Measurements from ENCODE around the gene AMMECR1.
"Not testable (repeated sequence)": the region's sequence is repeated elsewhere in the genome, so short reads cannot be mapped to it uniquely, and the experiment has no call there.

The AMMECR1 gene

GRCh38 chrX:110251526-110251925 is 66.4 kb downstream of the AMMECR1 start:
- DNase-seq (ENCODE audit: extremely low read depth, low read depth): no peak
- H3K4me3 ChIP-seq (replicated peaks; ENCODE audit: low read depth, low read length): no peak overlapping the region
- no peak for TF ChIP-seq CTCF (IDR thresholded peaks at IDR 0.05; ENCODE audit: low read depth, low read length, missing control alignments)

DNA sequence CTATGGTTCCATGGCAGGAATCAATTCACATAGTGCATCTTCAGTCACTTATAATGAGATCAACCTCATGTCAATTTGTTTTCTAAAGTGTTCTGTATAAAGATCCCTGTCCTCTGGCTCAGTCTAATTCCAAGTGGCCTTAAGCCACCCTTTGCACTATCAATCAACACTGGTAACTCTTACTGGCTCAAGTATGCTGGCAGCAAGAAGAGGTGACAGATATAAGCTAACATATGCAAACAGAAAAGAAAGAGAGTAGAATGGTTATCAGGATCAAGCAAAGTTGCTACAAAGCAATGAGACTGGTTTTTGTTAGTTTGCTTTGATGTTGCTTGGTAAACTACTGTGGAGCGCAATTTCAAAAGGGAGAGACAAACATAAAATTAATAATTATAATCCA is 67.0 kb downstream of the AMMECR1 start:
- no peak overlapping the region for H3K4me3 ChIP-seq (replicated peaks; ENCODE audit: low read depth, low read length)
- TF ChIP-seq CTCF (IDR thresholded peaks at IDR 0.05; ENCODE audit: low read depth, low read length, missing control alignments): no peak
- no peak for DNase-seq (ENCODE audit: extremely low read depth, low read depth)

- no peak for TF ChIP-seq CTCF (IDR thresholded peaks at IDR 0.05; ENCODE audit: low read depth, low read length, missing control alignments)
- no peak overlapping the region for H3K4me3 ChIP-seq (replicated peaks; ENCODE audit: low read depth, low read length)
- no peak for DNase-seq (ENCODE audit: extremely low read depth, low read depth)
Observed at GRCh38 chrX:110248578-110248977, 69.3 kb downstream of the AMMECR1 start.

DNA sequence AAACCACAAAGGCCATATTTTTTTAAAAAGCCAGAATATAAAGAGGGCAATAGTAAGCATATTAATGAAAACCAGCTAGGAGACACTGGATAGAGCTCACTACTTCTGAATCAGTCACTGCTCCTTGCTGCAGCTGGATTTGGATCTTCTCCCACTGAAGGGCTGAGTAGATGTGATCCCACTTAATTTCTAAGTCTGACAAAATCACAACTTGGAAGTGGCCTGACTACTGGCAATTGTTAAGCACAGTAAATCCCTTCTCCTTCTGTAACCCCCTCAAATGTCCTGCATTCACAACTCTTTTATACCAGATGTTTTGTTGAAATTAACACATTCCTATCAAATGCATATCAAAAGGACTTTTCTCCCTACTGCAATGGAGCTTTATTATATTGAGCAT is 72.9 kb downstream of the AMMECR1 start:
- no peak for TF ChIP-seq CTCF (IDR thresholded peaks at IDR 0.05; ENCODE audit: low read depth, low read length, missing control alignments)
- no peak for DNase-seq (ENCODE audit: extremely low read depth, low read depth)
- H3K4me3 ChIP-seq (replicated peaks; ENCODE audit: low read depth, low read length): no peak overlapping the region

DNA sequence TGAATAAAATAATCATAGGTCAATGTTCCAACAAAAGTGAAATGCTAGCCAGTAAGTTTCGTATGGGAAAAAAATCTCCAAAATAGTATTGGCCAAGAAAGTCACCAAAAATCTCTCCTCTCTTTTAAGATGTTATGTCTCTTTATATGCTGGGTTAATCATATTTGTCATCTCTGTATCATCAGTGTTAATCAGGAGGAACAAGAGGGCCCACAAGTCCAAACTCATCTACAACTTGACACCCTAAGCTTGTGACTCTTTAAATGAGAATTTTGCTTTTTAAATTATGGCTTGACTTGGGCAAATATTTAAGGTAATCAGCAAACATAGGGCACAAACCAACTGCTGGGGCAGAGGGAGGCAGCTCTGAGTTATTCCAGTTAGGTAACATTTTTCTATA is 75.5 kb downstream of the AMMECR1 start:
- no peak for DNase-seq (ENCODE audit: extremely low read depth, low read depth)
- TF ChIP-seq CTCF (IDR thresholded peaks at IDR 0.05; ENCODE audit: low read depth, low read length, missing control alignments): no peak
- H3K4me3 ChIP-seq (replicated peaks; ENCODE audit: low read depth, low read length): no peak overlapping the region

GRCh38 chrX:110241816-110242215 is 76.1 kb downstream of the AMMECR1 start:
- TF ChIP-seq CTCF (IDR thresholded peaks at IDR 0.05; ENCODE audit: low read depth, low read length, missing control alignments): no peak
- no peak for DNase-seq (ENCODE audit: extremely low read depth, low read depth)

DNA sequence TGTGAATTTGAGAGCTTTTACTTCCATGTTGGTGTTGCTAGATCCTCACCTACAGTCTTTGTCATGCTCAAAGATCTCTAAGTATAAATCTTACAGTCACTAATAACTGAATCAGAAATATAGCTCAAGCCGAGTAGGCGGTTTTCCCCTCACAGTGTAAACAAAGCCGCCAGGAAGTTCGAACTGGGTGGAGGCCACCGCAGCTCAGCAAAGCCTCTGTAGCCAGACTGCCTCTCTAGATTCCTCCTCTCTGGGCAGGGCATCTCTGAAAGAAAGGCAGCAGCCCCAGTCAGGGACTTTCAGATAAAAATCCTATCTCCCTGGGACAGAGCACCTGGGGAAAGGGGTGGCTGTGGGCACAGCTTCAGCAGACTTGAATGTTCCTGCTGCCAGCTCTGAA is 79.6 kb downstream of the AMMECR1 start:
- not testable (repeated sequence) for DNase-seq (ENCODE audit: extremely low read depth, low read depth); H3K4me3 ChIP-seq (replicated peaks; ENCODE audit: low read depth, low read length)

More at GRCh38 chrX:110241816-110242215, 76.1 kb downstream of the AMMECR1 start:
- no peak overlapping the region for H3K4me3 ChIP-seq (replicated peaks; ENCODE audit: low read depth, low read length)

GRCh38 chrX:110231485-110231884 is 86.4 kb downstream of the AMMECR1 start:
- H3K4me3 ChIP-seq (replicated peaks; ENCODE audit: low read depth, low read length); DNase-seq (ENCODE audit: extremely low read depth, low read depth): not testable (repeated sequence)

GRCh38 chrX:110229497-110230111 is 88.3 kb downstream of the AMMECR1 start:
- not testable (repeated sequence) for H3K4me3 ChIP-seq (replicated peaks; ENCODE audit: low read depth, low read length); DNase-seq (ENCODE audit: extremely low read depth, low read depth)
